Hepatocyte (in vitro differentiated cells): Measurements from ENCODE around the gene BCL11A. TPM values are rescaled to one million over a fixed set of nuclear protein-coding genes. Genes with fewer than 3 reads are reported as not detected.

Source experiments
- DNase-seq: peaks from one replicate; pipeline ENCODE4 v3.0.0-alpha.2; 2016; ENCODE audit warnings: low spot score
- H2AFZ ChIP-seq: fragments of 200-600 bp; sonication (generic); 2 replicates; pipeline ENCODE4 v1.6.0; 2016; ENCODE audit warnings: antibody characterized with exemption, mild to moderate bottlenecking
- H3K27ac ChIP-seq: fragments of 200-600 bp; sonication (generic); 2 replicates; pipeline ENCODE4 v1.5.1; 2016; ENCODE audit warnings: mild to moderate bottlenecking
- H3K27me3 ChIP-seq: fragments of 200-600 bp; sonication (generic); 2 replicates; pipeline ENCODE4 v1.6.1; 2016
- H3K36me3 ChIP-seq: fragments of 200-600 bp; sonication (generic); replicated peaks from 2 replicates; pipeline ENCODE4 v1.5.1; 2016; ENCODE audit warnings: low read depth; ENCODE audit not compliant: insufficient read depth
- H3K4me1 ChIP-seq: fragments of 200-600 bp; sonication (generic); 2 replicates; pipeline ENCODE4 v1.5.1; 2016; ENCODE audit warnings: mild to moderate bottlenecking, moderate library complexity; ENCODE audit not compliant: insufficient read depth
- H3K4me2 ChIP-seq: fragments of 200-600 bp; sonication (generic); 2 replicates; pipeline ENCODE4 v1.6.0; 2016
- H3K4me3 ChIP-seq: fragments of 200-600 bp; sonication (generic); 2 replicates; pipeline ENCODE4 v1.5.1; 2016; ENCODE audit warnings: mild to moderate bottlenecking
- H3K79me2 ChIP-seq: fragments of 200-600 bp; sonication (generic); 2 replicates; pipeline ENCODE4 v1.6.0; 2017; ENCODE audit warnings: mild to moderate bottlenecking
- H3K9me2 ChIP-seq: fragments of 200-600 bp; sonication (generic); replicated peaks from 2 replicates; pipeline ENCODE4 v1.6.0; 2017; ENCODE audit warnings: mild to moderate bottlenecking; ENCODE audit not compliant: insufficient read depth
- H3K9me3 ChIP-seq: fragments of 200-600 bp; sonication (generic); 2 replicates; pipeline ENCODE4 v1.5.1; 2016; ENCODE audit warnings: low read depth, mild to moderate bottlenecking
- H4K20me1 ChIP-seq: fragments of 200-600 bp; sonication (generic); 2 replicates; pipeline ENCODE4 v1.6.0; 2016; ENCODE audit warnings: mild to moderate bottlenecking; ENCODE audit not compliant: insufficient read depth, poor library complexity, severe bottlenecking
- EZH2 ChIP-seq: fragments of 200-600 bp; sonication (generic); IDR thresholded peaks from 2 replicates; pipeline ENCODE4 v1.6.1; 2016; ENCODE audit warnings: antibody characterized with exemption, mild to moderate bottlenecking, borderline replicate concordance
- EZH2phosphoT487 ChIP-seq: fragments of 200-600 bp; sonication (generic); IDR thresholded peaks from one replicate; pipeline ENCODE4 v1.6.1; 2018; ENCODE audit warnings: antibody characterized with exemption, mild to moderate bottlenecking, low read depth, moderate library complexity; ENCODE audit not compliant: unreplicated experiment, severe bottlenecking
- WGBS: methylation state at CpG from one replicate; pipeline ENCODE4 v1.1.6; 2016; ENCODE audit warnings: low lambda C conversion rate; ENCODE audit errors: missing lambda C conversion rate; 5-methylcytosine and 5-hydroxymethylcytosine counted together
- polyA plus RNA-seq: library from polyadenylated mRNA; unstranded; fragments of >200 nt; fragmentation: Nextera tagmentation; extraction: Ambion mirVana; gene quantifications from 2 replicates; pipeline ENCODE4 v1.2.1, GENCODE V29; 2016
- total RNA-seq: library from RNA; depleted of rRNA; stranded (reverse); fragments of >200 nt; gene quantifications from 2 replicates; pipeline ENCODE4 v1.2.3, GENCODE V29; 2014
- TF ChIP-seq, protein P1 (sequence below): fragments of 200-600 bp; sonication (generic); IDR thresholded peaks from 2 replicates; pipeline ENCODE4 v1.5.1; 2016; ENCODE audit warnings: antibody characterized with exemption, mild to moderate bottlenecking; ENCODE audit not compliant: poor library complexity

Gene BCL11A
- total and polyA plus RNA-seq, 2 experiments from 2014 or later, result 14.4 to 22.6 TPM

DNA sequence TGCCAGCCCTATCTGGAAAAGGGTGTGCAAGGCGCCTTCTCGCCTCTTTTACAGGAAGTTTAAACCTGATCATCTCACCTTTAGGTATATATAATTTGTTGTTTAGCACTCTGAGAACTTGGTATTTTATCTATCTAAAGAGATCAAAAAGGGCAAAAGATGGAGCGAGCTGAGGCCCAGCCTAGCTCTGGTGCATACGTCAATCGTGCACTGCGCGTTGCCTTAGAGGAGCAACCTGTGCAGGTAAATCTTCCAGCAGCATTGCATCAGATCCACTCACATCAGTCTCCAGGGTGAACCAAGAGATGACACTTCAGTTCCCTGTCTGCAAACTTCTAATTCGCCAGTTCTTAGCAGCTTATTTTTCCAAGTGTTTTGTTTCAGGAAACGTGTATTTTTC is 15.4 kb downstream of the BCL11A start:
- Histone ChIP-seq H3K9me2 (no peaks in the 10 kb centered on the region), H3K4me3 (no peak overlapping the region), H3K9me3 (no peaks in the 10 kb centered on the region), H3K36me3 (no peaks in the 10 kb centered on the region), H2AFZ (no peak overlapping the region), H3K79me2 (peaks cover 94% of the 10 kb centered on the region), H3K4me1 (peaks cover 74% of the 10 kb centered on the region), H3K27me3 (no peaks in the 10 kb centered on the region), H3K27ac (peak overlapping the region; percentile 10), H3K4me2 (peak overlapping the region; percentile 70), H4K20me1 (no peaks in the 10 kb centered on the region)
- TF ChIP-seq EZH2phosphoT487 (no peak), EZH2 (no peak)
- TF ChIP-seq, protein P1, sequence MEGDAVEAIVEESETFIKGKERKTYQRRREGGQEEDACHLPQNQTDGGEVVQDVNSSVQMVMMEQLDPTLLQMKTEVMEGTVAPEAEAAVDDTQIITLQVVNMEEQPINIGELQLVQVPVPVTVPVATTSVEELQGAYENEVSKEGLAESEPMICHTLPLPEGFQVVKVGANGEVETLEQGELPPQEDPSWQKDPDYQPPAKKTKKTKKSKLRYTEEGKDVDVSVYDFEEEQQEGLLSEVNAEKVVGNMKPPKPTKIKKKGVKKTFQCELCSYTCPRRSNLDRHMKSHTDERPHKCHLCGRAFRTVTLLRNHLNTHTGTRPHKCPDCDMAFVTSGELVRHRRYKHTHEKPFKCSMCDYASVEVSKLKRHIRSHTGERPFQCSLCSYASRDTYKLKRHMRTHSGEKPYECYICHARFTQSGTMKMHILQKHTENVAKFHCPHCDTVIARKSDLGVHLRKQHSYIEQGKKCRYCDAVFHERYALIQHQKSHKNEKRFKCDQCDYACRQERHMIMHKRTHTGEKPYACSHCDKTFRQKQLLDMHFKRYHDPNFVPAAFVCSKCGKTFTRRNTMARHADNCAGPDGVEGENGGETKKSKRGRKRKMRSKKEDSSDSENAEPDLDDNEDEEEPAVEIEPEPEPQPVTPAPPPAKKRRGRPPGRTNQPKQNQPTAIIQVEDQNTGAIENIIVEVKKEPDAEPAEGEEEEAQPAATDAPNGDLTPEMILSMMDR, result no peak
- 83% methylated on average over 9 of the region's 9 CpGs for WGBS
- no peak for DNase-seq

DNA sequence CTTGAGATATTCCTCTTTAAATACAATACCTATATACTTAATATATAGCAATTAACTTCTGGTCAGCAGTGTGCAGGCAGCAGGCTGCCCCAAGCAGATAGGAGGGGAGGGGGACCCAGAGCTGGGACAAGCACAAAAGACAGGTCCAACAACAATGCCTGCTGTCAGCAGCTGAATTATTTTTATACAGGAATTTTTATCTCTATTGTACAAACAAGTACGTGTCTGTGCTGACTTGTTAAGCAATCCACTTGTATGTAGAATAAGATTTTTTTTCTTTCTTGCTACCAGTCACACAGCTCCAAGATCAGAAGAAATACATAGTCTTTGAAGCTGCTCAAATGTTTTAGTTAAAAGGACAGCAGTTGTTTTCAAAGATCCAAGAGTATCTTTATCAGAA is 16.7 kb downstream of the BCL11A start:
- peaks cover 90% of the 10 kb centered on the region for H3K79me2 ChIP-seq
- H3K9me3 ChIP-seq, result no peaks in the 10 kb centered on the region
- no peak for TF ChIP-seq EZH2
- TF ChIP-seq EZH2phosphoT487, result no peak
- TF ChIP-seq, protein P1, result no peak
- no peaks in the 10 kb centered on the region for H3K36me3 ChIP-seq
- H3K4me1 ChIP-seq, result peaks cover 86% of the 10 kb centered on the region
- 7% methylated on average over 1 of the region's 1 CpG for WGBS
- H2AFZ ChIP-seq, result no peak overlapping the region
- peak overlapping the region; percentile 70 for H3K4me2 ChIP-seq
- no peaks in the 10 kb centered on the region for H3K27me3 ChIP-seq
- DNase-seq, result no peak
- no peak overlapping the region for H3K4me3 ChIP-seq
- peak overlapping the region; percentile 82 for H3K27ac ChIP-seq
- no peaks in the 10 kb centered on the region for H3K9me2 ChIP-seq
- no peaks in the 10 kb centered on the region for H4K20me1 ChIP-seq

DNA sequence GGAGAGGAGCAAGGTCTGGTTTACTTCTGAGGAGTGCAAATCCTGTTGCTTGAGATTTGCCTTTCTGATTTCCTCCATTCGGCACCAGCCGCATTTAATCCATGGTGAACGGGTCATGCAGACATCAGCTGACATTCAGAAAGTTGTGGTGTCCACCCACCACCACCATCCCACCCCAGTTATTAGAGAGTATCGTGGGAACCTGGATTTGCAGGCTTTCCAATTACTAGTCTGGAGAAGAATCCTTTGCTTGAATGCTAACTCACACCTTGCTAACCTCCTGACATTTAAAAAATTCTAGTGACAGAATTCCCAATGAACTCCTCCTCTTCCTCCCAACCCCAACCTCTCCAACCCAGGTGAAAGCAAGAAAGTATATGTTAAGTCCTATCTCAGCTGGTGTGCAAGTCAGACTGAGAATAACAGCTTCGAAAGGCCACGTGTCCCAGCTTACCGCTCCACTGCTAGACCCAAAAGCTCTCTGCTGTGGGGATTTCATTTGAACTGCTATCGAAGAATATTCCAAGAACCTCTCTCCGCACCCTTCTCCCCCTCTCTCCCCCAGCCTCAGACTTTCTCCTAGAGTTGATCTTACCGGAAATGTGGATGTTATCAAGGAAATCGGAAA is 17.7 kb downstream of the BCL11A start:
- Histone ChIP-seq H3K27ac (peak overlapping the region; percentile 82), H3K9me2 (no peaks in the 10 kb centered on the region), H3K4me3 (no peak overlapping the region), H3K9me3 (no peaks in the 10 kb centered on the region), H2AFZ (no peak overlapping the region), H3K4me1 (peaks cover 89% of the 10 kb centered on the region), H3K36me3 (no peaks in the 10 kb centered on the region), H4K20me1 (no peaks in the 10 kb centered on the region), H3K79me2 (peaks cover 87% of the 10 kb centered on the region), H3K27me3 (no peaks in the 10 kb centered on the region), H3K4me2 (peak overlapping the region; percentile 70)
- no peak for DNase-seq
- WGBS, result 63% methylated on average over 11 of the region's 11 CpGs
- TF ChIP-seq, protein P1, result no peak
- TF ChIP-seq EZH2 (no peak), EZH2phosphoT487 (no peak)
